GM12891 (cell line): ENCODE measurements around the gene ASTN2.

Source experiments
- PAX5 ChIP-seq: IDR thresholded peaks from 2 replicates; pipeline ENCODE4 v1.6.1; 2011; ENCODE audit warnings: low read length, moderate library complexity, mild to moderate bottlenecking; ENCODE audit not compliant: insufficient read depth, severe bottlenecking
- POLR2A ChIP-seq: IDR thresholded peaks from 2 replicates; pipeline ENCODE4 v1.6.1; 2011; ENCODE audit warnings: low read depth, low read length, control low read depth
- POLR2AphosphoS5 ChIP-seq: IDR thresholded peaks from 2 replicates; pipeline ENCODE4 v1.6.1; 2011; ENCODE audit warnings: low read depth, low read length, control low read depth
- TAF1 ChIP-seq: IDR thresholded peaks from 2 replicates; pipeline ENCODE4 v1.6.1; 2011; ENCODE audit warnings: low read depth, low read length, control low read depth

GRCh38 chr9:116460026-116460425, 954.8 kb downstream of the ASTN2 start:
- TF ChIP-seq POLR2A (no peak), POLR2AphosphoS5 (no peak), PAX5 (no peak), TAF1 (no peak)
